K562 (cell line): Measurements from ENCODE around the gene CEND1. TPM values are rescaled to one million over a fixed set of nuclear protein-coding genes. Genes with fewer than 3 reads are reported as not detected.

ENCODE experiments used
- BCOR ChIP-seq: fragments of 450-650 bp; IDR thresholded peaks from 2 replicates; pipeline ENCODE4 v1.6.1; 2016
- ELF1 ChIP-seq: fragments of 200-800 bp; sonication (Bioruptor generic); IDR thresholded peaks from 2 replicates; pipeline ENCODE4 v1.6.1; 2016; ENCODE audit warnings: missing genetic modification characterization, missing compliant biosample characterization
- FUS ChIP-seq: fragments of 200-400 bp; formaldehyde crosslinking; optimal IDR thresholded peaks from 2 replicates; pipeline ENCODE3; 2017; ENCODE audit warnings: low read depth, low read length
- HMG20A ChIP-seq: fragments of 450-650 bp; formaldehyde crosslinking; conservative IDR thresholded peaks from 2 replicates; pipeline ENCODE4 v1.4.0; 2020; ENCODE audit warnings: mild to moderate bottlenecking, mixed read lengths
- KDM5B ChIP-seq: fragments of 200-600 bp; sonication (generic); IDR thresholded peaks from 2 replicates; pipeline ENCODE4 v1.6.1; 2012; ENCODE audit warnings: low read depth, mild to moderate bottlenecking, moderate library complexity, low read length, control low read depth, inconsistent platforms; ENCODE audit not compliant: insufficient replicate concordance
- MYNN ChIP-seq, 2 experiments: sonication (generic); formaldehyde crosslinking in 1 of 2; IDR thresholded peaks; 2 replicates each; pipeline versions ENCODE4 v1.5.0 to v1.6.1; 2016 to 2020; ENCODE audit warnings: antibody characterized with exemption in 1 of 2, missing genetic modification reagents in 1 of 2
- NFE2L1 ChIP-seq: fragments of 450-650 bp; IDR thresholded peaks from 2 replicates; pipeline ENCODE4 v1.6.1; 2016; ENCODE audit warnings: missing genetic modification characterization, low read depth, mild to moderate bottlenecking, missing compliant biosample characterization, moderate library complexity, borderline replicate concordance
- NR1H2 ChIP-seq: sonication (generic); formaldehyde crosslinking; IDR thresholded peaks from 2 replicates; pipeline ENCODE4 v1.4.0; 2020; ENCODE audit warnings: mild to moderate bottlenecking, missing genetic modification reagents
- PCBP1 ChIP-seq: fragments of 200-400 bp; formaldehyde crosslinking; IDR thresholded peaks from 2 replicates; pipeline ENCODE4 v1.6.1; 2018; ENCODE audit warnings: mild to moderate bottlenecking, low read depth, low read length; ENCODE audit not compliant: poor library complexity, severe bottlenecking
- POLR2AphosphoS2 ChIP-seq: IDR thresholded peaks from 2 replicates; pipeline ENCODE4 v1.6.1; 2012; ENCODE audit warnings: low read length, improper control_type of control experiment
- POLR2G ChIP-seq: fragments of 200-400 bp; formaldehyde crosslinking; IDR thresholded peaks from 2 replicates; pipeline ENCODE4 v1.6.1; 2017; ENCODE audit warnings: low read depth, mild to moderate bottlenecking, antibody characterized with exemption, low read length, moderate library complexity
- POLR2H ChIP-seq: IDR thresholded peaks from 2 replicates; pipeline ENCODE4 v1.6.1; 2016; ENCODE audit warnings: missing genetic modification characterization, low read depth, mild to moderate bottlenecking, control low read depth, missing compliant biosample characterization, moderate library complexity
- PYGO2 ChIP-seq: fragments of 450-650 bp; IDR thresholded peaks from 2 replicates; pipeline ENCODE4 v1.6.1; 2016; ENCODE audit warnings: mild to moderate bottlenecking, missing genetic modification characterization, moderate library complexity, missing compliant biosample characterization
- RB1 ChIP-seq: fragments of 450-650 bp; IDR thresholded peaks from 2 replicates; pipeline ENCODE4 v1.6.1; 2017; ENCODE audit warnings: low read depth, mild to moderate bottlenecking
- RBFOX2 ChIP-seq: fragments of 200-400 bp; formaldehyde crosslinking; IDR thresholded peaks from 2 replicates; pipeline ENCODE4 v1.6.1; 2017; ENCODE audit warnings: low read depth, mild to moderate bottlenecking, low read length, moderate library complexity
- SUPT5H ChIP-seq: fragments of 450-650 bp; IDR thresholded peaks from 2 replicates; pipeline ENCODE4 v1.6.1; 2016
- ZNF584 ChIP-seq: fragments of 200-800 bp; sonication (Bioruptor generic); IDR thresholded peaks from 2 replicates; pipeline ENCODE4 v1.6.1; 2016; ENCODE audit warnings: low read depth, mild to moderate bottlenecking, missing genetic modification characterization, missing compliant biosample characterization
- polyA plus RNA-seq, 8 experiments: library from polyadenylated mRNA; depleted of rRNA in 4 of 8; stranded (reverse) in 5 of 8; unstranded in 3 of 8; fragments of >200 nt; fragmentation: Nextera tagmentation in 2 of 8; fragmentation: Illumina TruSeq in 1 of 8; extraction: Ambion mirVana in 2 of 8; extraction: Trizol in 1 of 8; gene quantifications; 2 replicates each; pipeline versions ENCODE4 v1.2.1 to v1.2.3, GENCODE V29; 2011 to 2014; ENCODE audit warnings: inconsistent platforms in 1 of 8, missing spikeins in 1 of 8
- total RNA-seq, 7 experiments: library from RNA; depleted of rRNA in 6 of 7; stranded (reverse); fragments of >200 nt in 6 of 7; fragmentation: Illumina TruSeq in 2 of 7; extraction: Trizol in 2 of 7; gene quantifications; 2 replicates each; pipeline versions ENCODE4 v1.2.1 to v1.2.3, GENCODE V29; 2011 to 2021; ENCODE audit warnings: low replicate concordance in 1 of 7
- TF ChIP-seq, protein P1 (sequence below): sonication (generic); formaldehyde crosslinking; IDR thresholded peaks from 2 replicates; pipeline ENCODE4 v1.8.0; 2022; ENCODE audit warnings: missing genetic modification reagents, mild to moderate bottlenecking, moderate library complexity, borderline replicate concordance
- TF ChIP-seq, protein P2 (sequence below): fragments of 150-350 bp; IDR thresholded peaks from 2 replicates; pipeline ENCODE4 v1.6.1; 2014; ENCODE audit warnings: low read depth, mild to moderate bottlenecking, low read length, borderline replicate concordance
- TF ChIP-seq, protein P3 (sequence below): sonication (generic); formaldehyde crosslinking; IDR thresholded peaks from 2 replicates; pipeline ENCODE4 v1.8.0; 2023; ENCODE audit warnings: mild to moderate bottlenecking, missing genetic modification reagents
- TF ChIP-seq, protein P4 (sequence below): IDR thresholded peaks from 2 replicates; pipeline ENCODE4 v1.6.1; 2012; ENCODE audit warnings: low read depth, low read length, improper control_type of control experiment, borderline replicate concordance

CEND1 gene
- total and polyA plus RNA-seq, 9 of the 15 experiments (the other 6 are each of a cell fraction or from before 2014, with no cell fraction given): 0.13 to 0.18 (median 0.16) TPM; not detected in 6

DNA sequence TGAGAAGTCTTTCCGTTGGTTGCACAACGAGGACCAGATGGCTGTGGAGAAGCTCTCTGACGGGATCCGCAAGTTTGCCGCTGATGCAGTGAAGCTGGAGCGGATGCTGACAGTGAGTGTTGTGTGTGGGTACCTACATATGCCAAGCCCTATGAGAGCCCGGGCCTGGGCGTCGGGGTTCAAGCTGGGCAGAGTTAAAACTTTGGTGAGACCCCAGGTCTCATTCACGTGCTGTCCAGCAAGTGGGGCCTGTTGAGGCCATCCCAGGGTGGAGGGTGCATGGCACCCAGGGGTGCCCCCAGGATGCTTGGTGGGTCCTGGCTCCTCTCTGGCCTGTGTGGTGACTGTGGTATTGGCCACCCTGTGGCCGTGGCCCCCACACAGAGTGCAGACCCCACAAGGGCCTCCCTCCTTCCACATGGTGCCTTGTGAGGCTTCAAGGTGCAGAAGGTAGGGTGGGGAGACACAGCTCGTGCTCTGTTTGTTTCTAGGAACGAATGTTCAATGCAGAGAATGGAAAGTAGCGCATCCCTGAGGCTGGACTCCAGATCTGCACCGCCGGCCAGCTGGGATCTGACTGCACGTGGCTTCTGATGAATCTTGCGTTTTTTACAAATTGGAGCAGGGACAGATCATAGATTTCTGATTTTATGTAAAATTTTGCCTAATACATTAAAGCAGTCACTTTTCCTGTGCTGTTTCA lies 25.4 kb downstream of the CEND1 start (continued):
- TF ChIP-seq ZNF584 (CRISPR knock-in tag) (no peak), ELF1 (tag) (no peak), RB1 (peak; percentile 26; the same call in 1 of the 2 replicates), NFE2L1 (no peak), RBFOX2 (peak; percentile 43), FUS (no peak), POLR2H (tag) (no peak), PYGO2 (tag) (no peak), HMG20A (CRISPR knock-in tag) (no peak), POLR2AphosphoS2 (peak; percentile 26; the same call in 1 of the 2 replicates), POLR2G (peak; percentile 63), NR1H2 (CRISPR knock-in tag) (no peak), PCBP1 (no peak), SUPT5H (no peak), BCOR (no peak), MYNN (IDR thresholded peaks at IDR 0.05) (peak; percentile 69), MYNN (CRISPR knock-in tag; IDR thresholded peaks at IDR 0.05) (no peak), KDM5B (no peak)
- TF ChIP-seq, protein P1, sequence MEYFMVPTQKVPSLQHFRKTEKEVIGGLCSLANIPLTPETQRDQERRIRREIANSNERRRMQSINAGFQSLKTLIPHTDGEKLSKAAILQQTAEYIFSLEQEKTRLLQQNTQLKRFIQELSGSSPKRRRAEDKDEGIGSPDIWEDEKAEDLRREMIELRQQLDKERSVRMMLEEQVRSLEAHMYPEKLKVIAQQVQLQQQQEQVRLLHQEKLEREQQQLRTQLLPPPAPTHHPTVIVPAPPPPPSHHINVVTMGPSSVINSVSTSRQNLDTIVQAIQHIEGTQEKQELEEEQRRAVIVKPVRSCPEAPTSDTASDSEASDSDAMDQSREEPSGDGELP (CRISPR knock-in tag): 0 out of 2 replicates have a peak, but pooled peaks have one; percentile 3
- TF ChIP-seq, protein P2, sequence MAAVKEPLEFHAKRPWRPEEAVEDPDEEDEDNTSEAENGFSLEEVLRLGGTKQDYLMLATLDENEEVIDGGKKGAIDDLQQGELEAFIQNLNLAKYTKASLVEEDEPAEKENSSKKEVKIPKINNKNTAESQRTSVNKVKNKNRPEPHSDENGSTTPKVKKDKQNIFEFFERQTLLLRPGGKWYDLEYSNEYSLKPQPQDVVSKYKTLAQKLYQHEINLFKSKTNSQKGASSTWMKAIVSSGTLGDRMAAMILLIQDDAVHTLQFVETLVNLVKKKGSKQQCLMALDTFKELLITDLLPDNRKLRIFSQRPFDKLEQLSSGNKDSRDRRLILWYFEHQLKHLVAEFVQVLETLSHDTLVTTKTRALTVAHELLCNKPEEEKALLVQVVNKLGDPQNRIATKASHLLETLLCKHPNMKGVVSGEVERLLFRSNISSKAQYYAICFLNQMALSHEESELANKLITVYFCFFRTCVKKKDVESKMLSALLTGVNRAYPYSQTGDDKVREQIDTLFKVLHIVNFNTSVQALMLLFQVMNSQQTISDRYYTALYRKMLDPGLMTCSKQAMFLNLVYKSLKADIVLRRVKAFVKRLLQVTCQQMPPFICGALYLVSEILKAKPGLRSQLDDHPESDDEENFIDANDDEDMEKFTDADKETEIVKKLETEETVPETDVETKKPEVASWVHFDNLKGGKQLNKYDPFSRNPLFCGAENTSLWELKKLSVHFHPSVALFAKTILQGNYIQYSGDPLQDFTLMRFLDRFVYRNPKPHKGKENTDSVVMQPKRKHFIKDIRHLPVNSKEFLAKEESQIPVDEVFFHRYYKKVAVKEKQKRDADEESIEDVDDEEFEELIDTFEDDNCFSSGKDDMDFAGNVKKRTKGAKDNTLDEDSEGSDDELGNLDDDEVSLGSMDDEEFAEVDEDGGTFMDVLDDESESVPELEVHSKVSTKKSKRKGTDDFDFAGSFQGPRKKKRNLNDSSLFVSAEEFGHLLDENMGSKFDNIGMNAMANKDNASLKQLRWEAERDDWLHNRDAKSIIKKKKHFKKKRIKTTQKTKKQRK: no peak
- TF ChIP-seq, protein P3, sequence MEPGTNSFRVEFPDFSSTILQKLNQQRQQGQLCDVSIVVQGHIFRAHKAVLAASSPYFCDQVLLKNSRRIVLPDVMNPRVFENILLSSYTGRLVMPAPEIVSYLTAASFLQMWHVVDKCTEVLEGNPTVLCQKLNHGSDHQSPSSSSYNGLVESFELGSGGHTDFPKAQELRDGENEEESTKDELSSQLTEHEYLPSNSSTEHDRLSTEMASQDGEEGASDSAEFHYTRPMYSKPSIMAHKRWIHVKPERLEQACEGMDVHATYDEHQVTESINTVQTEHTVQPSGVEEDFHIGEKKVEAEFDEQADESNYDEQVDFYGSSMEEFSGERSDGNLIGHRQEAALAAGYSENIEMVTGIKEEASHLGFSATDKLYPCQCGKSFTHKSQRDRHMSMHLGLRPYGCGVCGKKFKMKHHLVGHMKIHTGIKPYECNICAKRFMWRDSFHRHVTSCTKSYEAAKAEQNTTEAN: no peak
- TF ChIP-seq, protein P4, sequence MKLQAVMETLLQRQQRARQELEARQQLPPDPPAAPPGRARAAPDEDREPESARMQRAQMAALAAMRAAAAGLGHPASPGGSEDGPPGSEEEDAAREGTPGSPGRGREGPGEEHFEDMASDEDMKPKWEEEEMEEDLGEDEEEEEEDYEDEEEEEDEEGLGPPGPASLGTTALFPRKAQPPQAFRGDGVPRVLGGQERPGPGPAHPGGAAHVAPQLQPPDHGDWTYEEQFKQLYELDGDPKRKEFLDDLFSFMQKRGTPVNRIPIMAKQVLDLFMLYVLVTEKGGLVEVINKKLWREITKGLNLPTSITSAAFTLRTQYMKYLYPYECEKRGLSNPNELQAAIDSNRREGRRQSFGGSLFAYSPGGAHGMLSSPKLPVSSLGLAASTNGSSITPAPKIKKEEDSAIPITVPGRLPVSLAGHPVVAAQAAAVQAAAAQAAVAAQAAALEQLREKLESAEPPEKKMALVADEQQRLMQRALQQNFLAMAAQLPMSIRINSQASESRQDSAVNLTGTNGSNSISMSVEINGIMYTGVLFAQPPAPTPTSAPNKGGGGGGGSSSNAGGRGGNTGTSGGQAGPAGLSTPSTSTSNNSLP: no peak
